ENCODE data around the gene TMEM255B. TPM values are rescaled to one million over a fixed set of nuclear protein-coding genes. Genes with fewer than 3 reads are reported as not detected.
A peak's percentile ranks its signal among the peaks of the same experiment; 100 is the strongest.

The TMEM255B gene
- total RNA-seq, 1 experiment from 2014 or later = 0.61 TPM

- TF ChIP-seq, protein P1, sequence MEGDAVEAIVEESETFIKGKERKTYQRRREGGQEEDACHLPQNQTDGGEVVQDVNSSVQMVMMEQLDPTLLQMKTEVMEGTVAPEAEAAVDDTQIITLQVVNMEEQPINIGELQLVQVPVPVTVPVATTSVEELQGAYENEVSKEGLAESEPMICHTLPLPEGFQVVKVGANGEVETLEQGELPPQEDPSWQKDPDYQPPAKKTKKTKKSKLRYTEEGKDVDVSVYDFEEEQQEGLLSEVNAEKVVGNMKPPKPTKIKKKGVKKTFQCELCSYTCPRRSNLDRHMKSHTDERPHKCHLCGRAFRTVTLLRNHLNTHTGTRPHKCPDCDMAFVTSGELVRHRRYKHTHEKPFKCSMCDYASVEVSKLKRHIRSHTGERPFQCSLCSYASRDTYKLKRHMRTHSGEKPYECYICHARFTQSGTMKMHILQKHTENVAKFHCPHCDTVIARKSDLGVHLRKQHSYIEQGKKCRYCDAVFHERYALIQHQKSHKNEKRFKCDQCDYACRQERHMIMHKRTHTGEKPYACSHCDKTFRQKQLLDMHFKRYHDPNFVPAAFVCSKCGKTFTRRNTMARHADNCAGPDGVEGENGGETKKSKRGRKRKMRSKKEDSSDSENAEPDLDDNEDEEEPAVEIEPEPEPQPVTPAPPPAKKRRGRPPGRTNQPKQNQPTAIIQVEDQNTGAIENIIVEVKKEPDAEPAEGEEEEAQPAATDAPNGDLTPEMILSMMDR (conservative IDR thresholded peaks at IDR 0.05) = no peak
- no peak for TF ChIP-seq EZH2 (IDR thresholded peaks at IDR 0.05; ENCODE audit: low read depth)
- Histone ChIP-seq H3K27me3 (ENCODE audit: insufficient read depth, low read depth) (no peaks in the 10 kb centered on the region), H3K4me1 (replicated peaks; ENCODE audit: insufficient read depth) (peaks cover 28% of the 10 kb centered on the region), H3K79me2 (ENCODE audit: low read depth) (no peaks in the 10 kb centered on the region), H3F3A (ENCODE audit: insufficient read depth, low read depth) (peaks cover 22% of the 10 kb centered on the region; the same call in 1 of the 2 replicates), H3K4me2 (no peak overlapping the region), H3K9me2 (ENCODE audit: insufficient read depth) (no peaks in the 10 kb centered on the region), H3K9me3 (ENCODE audit: insufficient read depth, low read depth) (no peaks in the 10 kb centered on the region), H2AFZ (no peak overlapping the region), H3K27ac (no peak overlapping the region), H4K20me1 (ENCODE audit: insufficient read depth) (no peaks in the 10 kb centered on the region), H3K4me3 (no peak overlapping the region), H3K36me3 (ENCODE audit: low read depth) (no peaks in the 10 kb centered on the region)
- POLR2A ChIA-PET (ENCODE audit: unreplicated experiment) = no interaction called here
- CTCF ChIA-PET = interaction anchor here (0.6 kb wide), 2 partner anchors 117 to 250 kb away, joined by 3 to 10 read pairs; no protein-coding TSS in a partner anchor
- BruUV-seq (replicated peaks) = no TSS peak
- intact Hi-C loops (cut with micrococcal nuclease; ENCODE audit: unreplicated experiment) = no loop called here
- DNase-seq = no peak
Measured at GRCh38 chr13:113819341-113819730, 60.3 kb downstream of the TMEM255B start.

- ChIA-PET CTCF (no interaction called here), POLR2A (ENCODE audit: unreplicated experiment) (no interaction called here)
- Histone ChIP-seq H3K4me2 (peak overlapping the region; percentile 84), H2AFZ (no peak overlapping the region), H3K4me3 (peak overlapping the region; percentile 43; the same call in 1 of the 2 replicates), H3K36me3 (ENCODE audit: low read depth) (no peaks in the 10 kb centered on the region), H3F3A (ENCODE audit: insufficient read depth, low read depth) (peaks cover 20% of the 10 kb centered on the region; the same call in 1 of the 2 replicates), H4K20me1 (ENCODE audit: insufficient read depth) (no peaks in the 10 kb centered on the region), H3K4me1 (replicated peaks; ENCODE audit: insufficient read depth) (peaks cover 22% of the 10 kb centered on the region), H3K9me2 (ENCODE audit: insufficient read depth) (no peaks in the 10 kb centered on the region), H3K27me3 (ENCODE audit: insufficient read depth, low read depth) (no peaks in the 10 kb centered on the region), H3K79me2 (ENCODE audit: low read depth) (no peaks in the 10 kb centered on the region), H3K27ac (no peak overlapping the region), H3K9me3 (ENCODE audit: insufficient read depth, low read depth) (no peaks in the 10 kb centered on the region)
- TF ChIP-seq EZH2 (IDR thresholded peaks at IDR 0.05; ENCODE audit: low read depth) = no peak
- TF ChIP-seq, protein P1 (conservative IDR thresholded peaks at IDR 0.05) = no peak
- BruUV-seq (replicated peaks) = TSS peak; percentile 34
- no peak for DNase-seq
- intact Hi-C loops (cut with micrococcal nuclease; ENCODE audit: unreplicated experiment) = loop anchor here (2.0 to 5.0 kb wide), 3 partner anchors 17 to 77 kb away; partner anchors contain the start of gene GAS6
Measured at GRCh38 chr13:113819731-113820715, 61.0 kb downstream of the TMEM255B start.

DNA sequence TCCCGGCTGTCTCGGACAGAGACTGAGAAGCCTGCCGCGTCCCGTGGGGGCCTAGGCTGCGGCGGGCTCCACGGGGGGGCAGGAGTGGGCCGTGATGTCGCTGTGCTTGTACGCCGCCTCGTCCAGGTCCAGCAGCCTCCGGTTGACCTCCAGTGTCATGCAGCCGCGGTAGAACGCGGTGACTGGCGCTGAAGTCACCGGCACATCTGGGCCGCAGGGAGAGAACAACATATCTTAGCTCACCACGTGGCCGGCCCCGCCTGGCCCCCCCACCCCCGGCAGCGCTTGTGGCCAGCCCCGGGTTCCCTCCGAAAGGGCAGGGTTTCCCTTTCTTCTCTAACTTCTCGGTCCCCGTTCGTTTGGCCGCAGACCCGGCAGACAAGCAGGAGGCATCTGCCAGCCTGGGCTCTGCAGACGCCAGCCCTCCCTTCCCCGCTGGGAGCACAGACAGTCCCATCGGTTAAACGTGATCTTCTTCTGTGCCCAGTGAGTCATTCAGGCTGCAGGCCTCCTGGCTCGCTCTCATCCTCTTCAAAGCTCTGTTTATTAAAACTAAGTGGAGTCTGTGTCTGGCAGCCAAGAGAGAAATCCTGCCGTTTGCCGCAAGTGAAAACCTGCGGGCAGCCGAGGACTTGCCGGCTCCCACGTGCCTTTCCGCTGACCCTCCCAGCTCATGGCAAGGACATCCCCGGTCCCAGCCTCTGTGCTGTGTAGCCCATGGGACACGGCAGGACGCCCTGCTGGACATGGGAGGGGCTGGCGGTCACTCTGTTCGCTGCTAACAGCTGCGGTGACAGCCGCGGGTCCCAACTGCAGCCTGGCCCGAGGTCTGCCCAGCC, 62.0 kb downstream of the TMEM255B start:
- CTCF ChIA-PET = interaction anchor here (0.6 kb wide), 1 partner anchor 35 kb away, joined by 4 read pairs; no protein-coding TSS in a partner anchor
- no peaks in the 10 kb centered on the region for H3K79me2 ChIP-seq (ENCODE audit: low read depth)
- peak overlapping the region; percentile 84 for H3K4me2 ChIP-seq
- DNase-seq = peak; percentile 75 to 78
- H3K36me3 ChIP-seq (ENCODE audit: low read depth) = no peaks in the 10 kb centered on the region
- H3K4me3 ChIP-seq = peak overlapping the region; percentile 43; the same call in 1 of the 2 replicates
- peak overlapping the region; percentile 74 for H2AFZ ChIP-seq
- H4K20me1 ChIP-seq (ENCODE audit: insufficient read depth) = no peaks in the 10 kb centered on the region
- POLR2A ChIA-PET (ENCODE audit: unreplicated experiment) = interaction anchor here (0.7 kb wide), 2 partner anchors 65 to 304 kb away, joined by 3 to 17 read pairs; no protein-coding TSS in a partner anchor
- intact Hi-C loops (cut with micrococcal nuclease; ENCODE audit: unreplicated experiment) = loop anchor here (2.0 to 5.0 kb wide), 3 partner anchors 16 to 76 kb away; partner anchors contain the start of gene GAS6
- H3K27me3 ChIP-seq (ENCODE audit: insufficient read depth, low read depth) = no peaks in the 10 kb centered on the region
- H3K4me1 ChIP-seq (replicated peaks; ENCODE audit: insufficient read depth) = peaks cover 20% of the 10 kb centered on the region
- no TSS peak for BruUV-seq (replicated peaks)
- no peak overlapping the region for H3K27ac ChIP-seq
- peaks cover 26% of the 10 kb centered on the region; the same call in 1 of the 2 replicates for H3F3A ChIP-seq (ENCODE audit: insufficient read depth, low read depth)
- no peaks in the 10 kb centered on the region for H3K9me2 ChIP-seq (ENCODE audit: insufficient read depth)
- H3K9me3 ChIP-seq (ENCODE audit: insufficient read depth, low read depth) = no peaks in the 10 kb centered on the region
- TF ChIP-seq, protein P1 (conservative IDR thresholded peaks at IDR 0.05) = no peak
- TF ChIP-seq EZH2 (IDR thresholded peaks at IDR 0.05; ENCODE audit: low read depth) = no peak
